Suprapubic skin (tissue), 4 donors: Measurements from ENCODE around the gene DTD1. TPM values are rescaled to one million over a fixed set of nuclear protein-coding genes. Genes with fewer than 3 reads are reported as not detected.

Experiments
- DNase-seq, 2 donors: peaks; one replicate each; pipeline ENCODE4 v3.0.0-alpha.2; 2019; ENCODE audit warnings: low spot score in 2 of 2
- H3K27ac ChIP-seq: fragments of 200-600 bp; sonication (generic); one replicate; pipeline ENCODE4 v1.5.1; 2019
- H3K27me3 ChIP-seq: fragments of 200-600 bp; sonication (generic); one replicate; pipeline ENCODE4 v1.5.1; 2019
- H3K36me3 ChIP-seq: fragments of 200-600 bp; sonication (generic); one replicate; pipeline ENCODE4 v1.5.1; 2019
- H3K4me1 ChIP-seq: fragments of 200-600 bp; sonication (generic); one replicate; pipeline ENCODE4 v1.5.1; 2019
- H3K4me3 ChIP-seq: fragments of 200-600 bp; sonication (generic); one replicate; pipeline ENCODE4 v1.5.1; 2019; ENCODE audit warnings: mild to moderate bottlenecking
- H3K9me3 ChIP-seq: fragments of 200-600 bp; sonication (generic); one replicate; pipeline ENCODE4 v1.5.1; 2019
- EP300 ChIP-seq: sonication (generic); formaldehyde crosslinking; IDR thresholded peaks from one replicate; pipeline ENCODE4 v1.6.1; 2017; ENCODE audit warnings: antibody characterized with exemption
- POLR2A ChIP-seq, 2 donors: fragments of 450-650 bp; IDR thresholded peaks; one replicate each; pipeline ENCODE4 v1.6.1; 2017; ENCODE audit warnings: antibody characterized with exemption in 2 of 2, mild to moderate bottlenecking in 2 of 2, moderate library complexity in 2 of 2
- POLR2AphosphoS5 ChIP-seq, 3 donors: sonication (generic); formaldehyde crosslinking; IDR thresholded peaks; one replicate each; pipeline ENCODE4 v1.6.1; 2017; ENCODE audit warnings: antibody characterized with exemption in 3 of 3
- WGBS: methylation state at CpG from one replicate; pipeline ENCODE4 v1.1.5; 2018; 5-methylcytosine and 5-hydroxymethylcytosine counted together
- total RNA-seq, 4 donors: library from RNA; depleted of rRNA; stranded (reverse); fragments of >200 nt; gene quantifications; one replicate each; pipeline ENCODE4 v1.1.0, GENCODE V29; 2016
- TF ChIP-seq, protein P1 (sequence below), 2 donors: fragments of 200-600 bp in 1 of 2; fragments of 450-650 bp in 1 of 2; sonication (generic) in 1 of 2; IDR thresholded peaks; one replicate each; pipeline ENCODE4 v1.5.1; 2016 to 2019; ENCODE audit warnings: antibody characterized with exemption in 2 of 2, mild to moderate bottlenecking in 1 of 2, moderate library complexity in 1 of 2

DTD1 gene
- total RNA-seq, 4 donors from 2014 or later: 22.5 to 33.2 (median 27.0) TPM

DNA sequence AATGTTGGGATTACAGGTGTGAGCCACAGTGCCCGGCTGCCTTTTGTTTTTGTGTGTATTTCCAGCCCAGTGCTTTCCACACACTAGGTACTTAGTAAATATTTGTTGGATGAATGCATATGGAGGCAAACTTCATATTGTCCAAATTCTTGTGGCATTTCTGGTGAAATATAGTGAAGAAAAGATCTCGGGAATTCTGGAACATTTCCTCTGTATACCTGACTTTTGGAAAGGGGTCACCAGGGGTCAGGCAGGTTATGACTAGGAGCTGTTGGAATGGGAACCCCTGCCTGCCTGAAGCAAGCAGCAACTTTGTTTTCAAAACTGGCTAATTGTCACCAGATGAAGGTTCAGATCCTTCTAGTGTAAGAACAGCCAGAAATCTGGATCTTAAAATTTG, 213.7 kb downstream of the DTD1 start:
- no peak overlapping the region for H3K4me3 ChIP-seq
- no peak overlapping the region for H3K27ac ChIP-seq
- DNase-seq: no peak
- H3K36me3 ChIP-seq: no peaks in the 10 kb centered on the region
- H3K4me1 ChIP-seq: no peaks in the 10 kb centered on the region
- no peaks in the 10 kb centered on the region for H3K27me3 ChIP-seq
- H3K9me3 ChIP-seq: no peaks in the 10 kb centered on the region
- TF ChIP-seq EP300 (no peak), POLR2A (IDR thresholded peaks at IDR 0.05) (no peak), POLR2AphosphoS5 (IDR thresholded peaks at IDR 0.05) (no peak)
- TF ChIP-seq, protein P1, sequence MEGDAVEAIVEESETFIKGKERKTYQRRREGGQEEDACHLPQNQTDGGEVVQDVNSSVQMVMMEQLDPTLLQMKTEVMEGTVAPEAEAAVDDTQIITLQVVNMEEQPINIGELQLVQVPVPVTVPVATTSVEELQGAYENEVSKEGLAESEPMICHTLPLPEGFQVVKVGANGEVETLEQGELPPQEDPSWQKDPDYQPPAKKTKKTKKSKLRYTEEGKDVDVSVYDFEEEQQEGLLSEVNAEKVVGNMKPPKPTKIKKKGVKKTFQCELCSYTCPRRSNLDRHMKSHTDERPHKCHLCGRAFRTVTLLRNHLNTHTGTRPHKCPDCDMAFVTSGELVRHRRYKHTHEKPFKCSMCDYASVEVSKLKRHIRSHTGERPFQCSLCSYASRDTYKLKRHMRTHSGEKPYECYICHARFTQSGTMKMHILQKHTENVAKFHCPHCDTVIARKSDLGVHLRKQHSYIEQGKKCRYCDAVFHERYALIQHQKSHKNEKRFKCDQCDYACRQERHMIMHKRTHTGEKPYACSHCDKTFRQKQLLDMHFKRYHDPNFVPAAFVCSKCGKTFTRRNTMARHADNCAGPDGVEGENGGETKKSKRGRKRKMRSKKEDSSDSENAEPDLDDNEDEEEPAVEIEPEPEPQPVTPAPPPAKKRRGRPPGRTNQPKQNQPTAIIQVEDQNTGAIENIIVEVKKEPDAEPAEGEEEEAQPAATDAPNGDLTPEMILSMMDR (IDR thresholded peaks at IDR 0.05): no peak
- WGBS: 88% methylated on average over 2 of the region's 2 CpGs

DNA sequence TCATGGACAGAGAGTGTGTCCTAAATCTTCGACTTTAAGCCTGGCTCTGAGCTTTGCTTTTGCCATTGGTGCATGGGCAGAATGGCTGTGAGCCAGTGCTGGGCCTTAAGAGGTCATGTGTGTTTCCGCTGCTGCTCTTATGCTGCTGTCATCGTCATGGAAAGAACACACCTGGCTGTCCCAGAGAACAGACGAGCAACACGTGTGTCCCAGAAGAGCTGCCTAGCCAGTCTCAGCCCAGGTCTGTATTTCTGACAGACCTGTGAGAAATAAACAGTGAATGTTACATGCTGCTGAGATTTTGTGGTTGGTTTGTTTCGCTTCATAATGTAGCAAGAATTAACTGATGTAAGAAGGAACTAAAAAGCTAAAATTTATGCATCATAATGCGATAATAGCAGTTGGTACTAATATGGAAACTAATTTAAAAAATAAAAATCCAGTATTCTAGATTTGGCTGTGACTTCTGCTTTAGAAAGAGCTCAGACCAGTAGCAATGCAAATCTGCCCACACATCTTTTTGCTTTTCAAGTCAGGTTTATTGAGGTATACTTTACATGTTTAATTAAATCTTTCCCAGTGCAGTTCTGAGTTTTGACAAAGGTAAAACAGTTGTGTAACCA, 214.3 kb downstream of the DTD1 start:
- no peak overlapping the region for H3K27ac ChIP-seq
- H3K4me3 ChIP-seq: no peak overlapping the region
- H3K27me3 ChIP-seq: no peaks in the 10 kb centered on the region
- no peak for DNase-seq
- no peaks in the 10 kb centered on the region for H3K9me3 ChIP-seq
- 84% methylated on average over 7 of the region's 7 CpGs for WGBS
- TF ChIP-seq POLR2A (IDR thresholded peaks at IDR 0.05) (no peak), EP300 (no peak)
- TF ChIP-seq, protein P1 (IDR thresholded peaks at IDR 0.05): no peak
- H3K36me3 ChIP-seq: no peaks in the 10 kb centered on the region
- no peaks in the 10 kb centered on the region for H3K4me1 ChIP-seq

DNA sequence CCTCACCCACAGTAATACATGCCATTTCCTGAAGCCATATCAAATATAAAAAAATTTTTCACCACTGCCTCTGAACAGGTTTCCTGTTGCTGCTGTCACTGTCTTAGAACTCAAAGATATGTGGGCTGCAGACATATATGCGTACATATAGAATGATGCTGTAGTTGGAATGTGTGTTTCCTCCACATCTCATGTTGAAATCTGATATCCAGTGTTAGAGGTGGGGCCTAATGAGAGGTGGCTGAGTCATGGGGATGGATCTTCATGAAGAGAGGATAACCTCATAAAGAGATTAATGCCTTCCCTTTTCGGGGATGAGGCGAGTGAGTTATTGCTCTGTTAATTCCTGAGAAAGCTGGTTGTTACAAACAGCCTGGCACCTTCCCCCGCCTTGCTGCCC, 218.0 kb downstream of the DTD1 start:
- H3K27me3 ChIP-seq: no peaks in the 10 kb centered on the region
- DNase-seq: no peak
- 62% methylated on average over 4 of the region's 4 CpGs for WGBS
- no peak overlapping the region for H3K4me3 ChIP-seq
- no peak overlapping the region for H3K27ac ChIP-seq
- no peaks in the 10 kb centered on the region for H3K36me3 ChIP-seq
- H3K9me3 ChIP-seq: no peaks in the 10 kb centered on the region
- TF ChIP-seq, protein P1 (IDR thresholded peaks at IDR 0.05): no peak
- TF ChIP-seq POLR2AphosphoS5 (IDR thresholded peaks at IDR 0.05) (no peak), EP300 (no peak), POLR2A (IDR thresholded peaks at IDR 0.05) (no peak)
- H3K4me1 ChIP-seq: no peaks in the 10 kb centered on the region

DNA sequence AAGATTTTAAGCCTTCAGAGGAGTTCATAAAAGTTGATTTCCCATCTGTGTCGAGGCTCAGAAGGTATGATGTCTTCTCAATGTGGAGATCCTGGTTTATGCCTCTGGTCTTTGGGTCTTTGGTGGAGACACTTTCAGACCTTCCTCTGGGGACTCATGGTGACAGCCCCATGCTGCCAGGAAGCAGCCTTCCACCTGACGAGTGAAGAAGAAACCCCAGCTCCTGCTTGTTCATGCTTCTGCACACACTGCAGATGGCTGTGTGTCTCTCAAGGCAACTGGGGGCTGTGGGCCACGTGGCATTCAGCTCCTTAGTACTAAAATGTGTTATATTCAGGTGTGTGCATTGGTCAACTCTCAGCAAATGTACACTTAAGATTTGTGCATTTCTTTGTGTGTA, 220.9 kb downstream of the DTD1 start:
- no peak for TF ChIP-seq POLR2A (IDR thresholded peaks at IDR 0.05)
- TF ChIP-seq, protein P1 (IDR thresholded peaks at IDR 0.05): no peak
- TF ChIP-seq POLR2AphosphoS5 (IDR thresholded peaks at IDR 0.05): no peak
- no peak for TF ChIP-seq EP300
- Histone ChIP-seq H3K4me3 (no peak overlapping the region), H3K9me3 (no peaks in the 10 kb centered on the region), H3K27ac (no peak overlapping the region), H3K36me3 (no peaks in the 10 kb centered on the region), H3K4me1 (no peaks in the 10 kb centered on the region), H3K27me3 (no peaks in the 10 kb centered on the region)
- DNase-seq: no peak
- 68% methylated on average over 3 of the region's 3 CpGs for WGBS

DNA sequence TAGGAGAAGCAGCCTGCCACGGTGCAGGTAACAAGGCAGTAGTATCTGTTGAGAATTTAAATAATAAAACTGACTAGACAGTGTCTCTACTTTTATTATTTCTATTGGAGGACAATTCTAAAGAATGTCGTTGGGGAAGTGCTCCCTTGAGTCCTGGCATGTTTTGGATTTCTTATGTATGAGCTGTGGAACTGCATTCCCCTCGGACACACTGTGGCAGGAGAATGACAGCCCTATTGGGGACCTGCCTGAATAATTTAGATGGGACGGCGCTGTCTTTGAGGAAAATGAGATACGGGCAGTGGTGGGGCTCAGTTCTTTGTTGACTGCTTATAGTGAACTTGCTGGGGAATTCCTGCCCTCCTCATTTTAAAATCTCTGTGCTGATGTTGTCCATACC, 223.3 kb downstream of the DTD1 start:
- H3K9me3 ChIP-seq: no peaks in the 10 kb centered on the region
- no peaks in the 10 kb centered on the region for H3K4me1 ChIP-seq
- no peak for TF ChIP-seq POLR2AphosphoS5 (IDR thresholded peaks at IDR 0.05)
- TF ChIP-seq EP300: no peak
- TF ChIP-seq POLR2A (IDR thresholded peaks at IDR 0.05): no peak
- TF ChIP-seq, protein P1 (IDR thresholded peaks at IDR 0.05): no peak
- no peak for DNase-seq
- H3K27me3 ChIP-seq: no peaks in the 10 kb centered on the region
- WGBS: 82% methylated on average over 6 of the region's 6 CpGs
- no peaks in the 10 kb centered on the region for H3K36me3 ChIP-seq
- H3K4me3 ChIP-seq: no peak overlapping the region
- no peak overlapping the region for H3K27ac ChIP-seq
